ENCODE measurements around the gene CHST7.
"Not testable (repeated sequence)": the region's sequence is repeated elsewhere in the genome, so short reads cannot be mapped to it uniquely, and the experiment has no call there.

CHST7 gene

GRCh38 chrX:46573331-46573891 lies at the start of gene CHST7:
Gene CHST7, plus strand, starts transcription at chrX:46573765. Its CDS starts 167 bp downstream, at chrX:46573932.
- Histone ChIP-seq H3K36me3 (ENCODE audit: low read length) (no peaks in the 10 kb centered on the region), H3K79me2 (ENCODE audit: insufficient read depth, low read length) (no peaks in the 10 kb centered on the region), H3K4me3 (ENCODE audit: insufficient read depth, low read length, poor library complexity, severe bottlenecking) (peak within 1 kb of the TSS; percentile 71), H4K20me1 (ENCODE audit: low read depth, low read length) (no peaks in the 10 kb centered on the region), H3K27ac (ENCODE audit: low read depth, low read length) (peak within 1 kb of the TSS; percentile 59), H3K9me3 (ENCODE audit: insufficient read depth, low read length) (no peaks in the 10 kb centered on the region), H3F3A (ENCODE audit: insufficient read depth) (peaks cover 11% of the 10 kb centered on the region; the same call in 1 of the 2 replicates), H3K9me2 (replicated peaks; ENCODE audit: insufficient read depth, low read length) (no peaks in the 10 kb centered on the region), H3K4me2 (ENCODE audit: low read depth, low read length, poor library complexity, severe bottlenecking) (peak within 1 kb of the TSS; percentile 73), H2AFZ (ENCODE audit: low read depth, low read length, severe bottlenecking) (peak within 1 kb of the TSS; percentile 77), H3K9ac (ENCODE audit: low read length) (peak within 1 kb of the TSS; percentile 67), H3K27me3 (ENCODE audit: low read length) (no peaks in the 10 kb centered on the region)
- TF ChIP-seq EZH2phosphoT487 (conservative IDR thresholded peaks at IDR 0.05; ENCODE audit: low read length) (no peak), CTCF (IDR thresholded peaks at IDR 0.05; ENCODE audit: insufficient read depth, low read length, poor library complexity, severe bottlenecking) (peak; percentile 28)

- not testable (repeated sequence) for H3K4me2 ChIP-seq (ENCODE audit: low read depth, low read length, poor library complexity, severe bottlenecking); H3F3A ChIP-seq (ENCODE audit: insufficient read depth); H2AFZ ChIP-seq (ENCODE audit: low read depth, low read length, severe bottlenecking); H4K20me1 ChIP-seq (ENCODE audit: low read depth, low read length); H3K9me2 ChIP-seq (replicated peaks; ENCODE audit: insufficient read depth, low read length); H3K27ac ChIP-seq (ENCODE audit: low read depth, low read length); H3K4me3 ChIP-seq (ENCODE audit: insufficient read depth, low read length, poor library complexity, severe bottlenecking); H3K79me2 ChIP-seq (ENCODE audit: insufficient read depth, low read length); H3K9ac ChIP-seq (ENCODE audit: low read length); H3K9me3 ChIP-seq (ENCODE audit: insufficient read depth, low read length); H3K27me3 ChIP-seq (ENCODE audit: low read length); H3K36me3 ChIP-seq (ENCODE audit: low read length)
Observed at GRCh38 chrX:46528640-46529039, 44.9 kb upstream of the CHST7 start.

GRCh38 chrX:46529740-46530403 lies 43.7 kb upstream of the CHST7 start:
- H3K9me2 ChIP-seq (replicated peaks; ENCODE audit: insufficient read depth, low read length); H3K9ac ChIP-seq (ENCODE audit: low read length); H3K79me2 ChIP-seq (ENCODE audit: insufficient read depth, low read length); H4K20me1 ChIP-seq (ENCODE audit: low read depth, low read length); H3K36me3 ChIP-seq (ENCODE audit: low read length); H3K9me3 ChIP-seq (ENCODE audit: insufficient read depth, low read length); H3K4me2 ChIP-seq (ENCODE audit: low read depth, low read length, poor library complexity, severe bottlenecking); H3K4me3 ChIP-seq (ENCODE audit: insufficient read depth, low read length, poor library complexity, severe bottlenecking); H3K27ac ChIP-seq (ENCODE audit: low read depth, low read length); H3F3A ChIP-seq (ENCODE audit: insufficient read depth); H3K27me3 ChIP-seq (ENCODE audit: low read length); H2AFZ ChIP-seq (ENCODE audit: low read depth, low read length, severe bottlenecking): not testable (repeated sequence)

GRCh38 chrX:46530404-46530908 lies 43.1 kb upstream of the CHST7 start:
- not testable (repeated sequence) for H4K20me1 ChIP-seq (ENCODE audit: low read depth, low read length); H3K27ac ChIP-seq (ENCODE audit: low read depth, low read length); H2AFZ ChIP-seq (ENCODE audit: low read depth, low read length, severe bottlenecking); H3K36me3 ChIP-seq (ENCODE audit: low read length); H3K4me2 ChIP-seq (ENCODE audit: low read depth, low read length, poor library complexity, severe bottlenecking); H3F3A ChIP-seq (ENCODE audit: insufficient read depth); H3K79me2 ChIP-seq (ENCODE audit: insufficient read depth, low read length); H3K9ac ChIP-seq (ENCODE audit: low read length); H3K9me2 ChIP-seq (replicated peaks; ENCODE audit: insufficient read depth, low read length); H3K27me3 ChIP-seq (ENCODE audit: low read length); H3K9me3 ChIP-seq (ENCODE audit: insufficient read depth, low read length); H3K4me3 ChIP-seq (ENCODE audit: insufficient read depth, low read length, poor library complexity, severe bottlenecking)

- H3K4me2 ChIP-seq (ENCODE audit: low read depth, low read length, poor library complexity, severe bottlenecking): no peak overlapping the region
- no peaks in the 10 kb centered on the region for H3K9me3 ChIP-seq (ENCODE audit: insufficient read depth, low read length)
- H3F3A ChIP-seq (ENCODE audit: insufficient read depth): no peaks in the 10 kb centered on the region
- TF ChIP-seq EZH2phosphoT487 (conservative IDR thresholded peaks at IDR 0.05; ENCODE audit: low read length): no peak
- no peak for TF ChIP-seq CTCF (IDR thresholded peaks at IDR 0.05; ENCODE audit: insufficient read depth, low read length, poor library complexity, severe bottlenecking)
- no peaks in the 10 kb centered on the region for H3K79me2 ChIP-seq (ENCODE audit: insufficient read depth, low read length)
- no peak overlapping the region for H3K4me3 ChIP-seq (ENCODE audit: insufficient read depth, low read length, poor library complexity, severe bottlenecking)
- H4K20me1 ChIP-seq (ENCODE audit: low read depth, low read length): no peaks in the 10 kb centered on the region
- H3K9ac ChIP-seq (ENCODE audit: low read length): no peak overlapping the region
- no peaks in the 10 kb centered on the region for H3K9me2 ChIP-seq (replicated peaks; ENCODE audit: insufficient read depth, low read length)
- H2AFZ ChIP-seq (ENCODE audit: low read depth, low read length, severe bottlenecking): no peak overlapping the region
- no peak overlapping the region for H3K27ac ChIP-seq (ENCODE audit: low read depth, low read length)
- H3K36me3 ChIP-seq (ENCODE audit: low read length): no peaks in the 10 kb centered on the region
- H3K27me3 ChIP-seq (ENCODE audit: low read length): no peaks in the 10 kb centered on the region
Observed at GRCh38 chrX:46531442-46531841, 42.1 kb upstream of the CHST7 start.

Measured in SU-DHL-6 (cell line).